Astrocyte (in vitro differentiated cells and primary cell): ENCODE results near the gene COG7. TPM values are rescaled to one million over a fixed set of nuclear protein-coding genes. Genes with fewer than 3 reads are reported as not detected.

Experiments used
- DNase-seq: peaks from one replicate; pipeline ENCODE4 v3.0.0-alpha.2; 2010; ENCODE audit warnings: low read depth
- FAIRE-seq: peaks from 2 replicates; lab custom pipeline; 2011; peaks lifted over from hg19 to GRCh38; lab: Jason Lieb, UNC
- H2AFZ ChIP-seq: 2 replicates; pipeline ENCODE4 v1.6.0; 2012; ENCODE audit warnings: low read depth, low read length, inconsistent platforms
- H3K27ac ChIP-seq: 2 replicates; pipeline ENCODE4 v1.5.1; 2011; ENCODE audit warnings: low read depth, low read length, inconsistent platforms
- H3K27me3 ChIP-seq: 2 replicates; pipeline ENCODE4 v1.6.0; 2011; ENCODE audit warnings: low read length, inconsistent platforms; ENCODE audit not compliant: insufficient read depth
- H3K36me3 ChIP-seq: 2 replicates; pipeline ENCODE4 v1.5.1; 2011; ENCODE audit warnings: low read length, inconsistent platforms; ENCODE audit not compliant: insufficient read depth
- H3K4me1 ChIP-seq: 2 replicates; pipeline ENCODE4 v1.5.1; 2011; ENCODE audit warnings: low read length, inconsistent platforms; ENCODE audit not compliant: insufficient read depth
- H3K4me2 ChIP-seq: 2 replicates; pipeline ENCODE4 v1.6.0; 2012; ENCODE audit warnings: low read length, inconsistent platforms
- H3K4me3 ChIP-seq: 2 replicates; pipeline ENCODE4 v1.5.1; 2011; ENCODE audit warnings: low read depth, mild to moderate bottlenecking, low read length, inconsistent platforms; ENCODE audit not compliant: insufficient read depth
- H3K79me2 ChIP-seq: 2 replicates; pipeline ENCODE4 v1.6.0; 2012; ENCODE audit warnings: mild to moderate bottlenecking, low read length, inconsistent platforms; ENCODE audit not compliant: insufficient read depth
- H3K9ac ChIP-seq: 2 replicates; pipeline ENCODE4 v1.6.0; 2012; ENCODE audit warnings: mild to moderate bottlenecking, low read length, inconsistent platforms
- H3K9me3 ChIP-seq: 2 replicates; pipeline ENCODE4 v1.5.1; 2012; ENCODE audit warnings: low read depth, mild to moderate bottlenecking, low read length, inconsistent platforms; ENCODE audit not compliant: insufficient read depth
- H4K20me1 ChIP-seq: 2 replicates; pipeline ENCODE4 v1.6.0; 2012; ENCODE audit warnings: low read length, inconsistent platforms; ENCODE audit not compliant: insufficient read depth
- H3K27ac Mint-ChIP-seq: one replicate; pipeline ENCODE4 v1.8.0; 2021; ENCODE audit warnings: mild to moderate bottlenecking, mixed read lengths; ENCODE audit not compliant: unreplicated experiment
- H3K27me3 Mint-ChIP-seq: one replicate; pipeline ENCODE4 v1.8.0; 2021; ENCODE audit warnings: low read depth, mixed read lengths; ENCODE audit not compliant: unreplicated experiment
- H3K36me3 Mint-ChIP-seq: one replicate; pipeline ENCODE4 v1.8.0; 2021; ENCODE audit warnings: low read depth, mixed read lengths; ENCODE audit not compliant: unreplicated experiment
- H3K4me1 Mint-ChIP-seq: one replicate; pipeline ENCODE4 v1.8.0; 2021; ENCODE audit warnings: low read depth, mixed read lengths; ENCODE audit not compliant: unreplicated experiment
- H3K4me3 Mint-ChIP-seq: one replicate; pipeline ENCODE4 v1.8.0; 2021; ENCODE audit warnings: mild to moderate bottlenecking, moderate library complexity, mixed read lengths; ENCODE audit not compliant: unreplicated experiment
- H3K9me3 Mint-ChIP-seq: one replicate; pipeline ENCODE4 v1.8.0; 2021; ENCODE audit warnings: mild to moderate bottlenecking, mixed read lengths; ENCODE audit not compliant: unreplicated experiment
- CTCF ChIP-seq: IDR thresholded peaks from 2 replicates; pipeline ENCODE4 v1.5.1; 2011; ENCODE audit warnings: low read depth, mild to moderate bottlenecking, inconsistent platforms, low read length, moderate library complexity; ENCODE audit not compliant: insufficient read depth
- EZH2 ChIP-seq: IDR thresholded peaks from 2 replicates; pipeline ENCODE4 v1.6.1; 2012; ENCODE audit warnings: mild to moderate bottlenecking, low read length, inconsistent platforms; ENCODE audit not compliant: insufficient read depth
- total RNA-seq: library from RNA; stranded (reverse); gene quantifications from 2 replicates; pipeline ENCODE4 v1.2.1, GENCODE V29; 2021

Gene COG7
- total RNA-seq, 1 donor from 2014 or later = 19.8 TPM

- no peak overlapping the region for H2AFZ ChIP-seq
- no peak for DNase-seq
- H3K27me3 Mint-ChIP-seq = no peaks in the 10 kb centered on the region
- no peak overlapping the region for H3K4me3 Mint-ChIP-seq
- H3K27ac ChIP-seq = no peak overlapping the region
- no peak for TF ChIP-seq CTCF
- peaks cover 23% of the 10 kb centered on the region for H3K4me1 ChIP-seq
- H3K4me1 Mint-ChIP-seq = peaks cover 22% of the 10 kb centered on the region
- H3K9me3 ChIP-seq = no peaks in the 10 kb centered on the region
- H3K9me3 Mint-ChIP-seq = no peaks in the 10 kb centered on the region
- H4K20me1 ChIP-seq = peaks cover 62% of the 10 kb centered on the region
- peaks cover 3% of the 10 kb centered on the region for H3K36me3 ChIP-seq
- H3K36me3 Mint-ChIP-seq = peaks cover 11% of the 10 kb centered on the region
- FAIRE-seq = no peak
- H3K4me3 ChIP-seq = no peak overlapping the region
- H3K4me2 ChIP-seq = no peak overlapping the region
- no peak overlapping the region for H3K27ac Mint-ChIP-seq
- H3K79me2 ChIP-seq = peaks cover 38% of the 10 kb centered on the region
- H3K27me3 ChIP-seq = no peaks in the 10 kb centered on the region
- no peak overlapping the region for H3K9ac ChIP-seq
Measured at GRCh38 chr16:23495671-23496070, 42.7 kb upstream of the COG7 start.

GRCh38 chr16:23494188-23494587, 41.2 kb upstream of the COG7 start:
- no peak overlapping the region for H3K9ac ChIP-seq
- no peak overlapping the region for H3K27ac ChIP-seq
- peaks cover 48% of the 10 kb centered on the region for H4K20me1 ChIP-seq
- no peak overlapping the region for H3K4me3 Mint-ChIP-seq
- H3K79me2 ChIP-seq = peaks cover 24% of the 10 kb centered on the region
- H3K4me1 Mint-ChIP-seq = peaks cover 22% of the 10 kb centered on the region
- DNase-seq = no peak
- H2AFZ ChIP-seq = no peak overlapping the region
- TF ChIP-seq CTCF (no peak), EZH2 (no peak)
- no peak overlapping the region for H3K27ac Mint-ChIP-seq
- no peaks in the 10 kb centered on the region for H3K9me3 ChIP-seq
- H3K36me3 Mint-ChIP-seq = peaks cover 14% of the 10 kb centered on the region
- H3K4me3 ChIP-seq = no peak overlapping the region
- H3K36me3 ChIP-seq = peaks cover 8% of the 10 kb centered on the region
- no peak for FAIRE-seq
- no peak overlapping the region for H3K4me2 ChIP-seq
- no peaks in the 10 kb centered on the region for H3K27me3 Mint-ChIP-seq
- H3K9me3 Mint-ChIP-seq = no peaks in the 10 kb centered on the region
- H3K4me1 ChIP-seq = peaks cover 23% of the 10 kb centered on the region
- H3K27me3 ChIP-seq = no peaks in the 10 kb centered on the region

GRCh38 chr16:23491490-23492391, 38.8 kb upstream of the COG7 start:
- no peaks in the 10 kb centered on the region for H3K9me3 Mint-ChIP-seq
- Histone ChIP-seq H3K4me3 (no peak overlapping the region), H3K9ac (no peak overlapping the region), H3K79me2 (peaks cover 3% of the 10 kb centered on the region), H3K36me3 (peaks cover 14% of the 10 kb centered on the region), H4K20me1 (peaks cover 26% of the 10 kb centered on the region), H2AFZ (no peak overlapping the region), H3K4me1 (peaks cover 20% of the 10 kb centered on the region), H3K27ac (peak overlapping the region; percentile 22), H3K4me2 (peak overlapping the region; percentile 53), H3K9me3 (no peaks in the 10 kb centered on the region), H3K27me3 (no peaks in the 10 kb centered on the region)
- peaks cover 17% of the 10 kb centered on the region for H3K36me3 Mint-ChIP-seq
- H3K4me3 Mint-ChIP-seq = peak overlapping the region; percentile 31
- no peak for FAIRE-seq
- peak overlapping the region; percentile 87 for H3K27ac Mint-ChIP-seq
- peaks cover 13% of the 10 kb centered on the region for H3K4me1 Mint-ChIP-seq
- no peaks in the 10 kb centered on the region for H3K27me3 Mint-ChIP-seq
- DNase-seq = peak; percentile 47
- TF ChIP-seq CTCF (no peak), EZH2 (no peak)
